HG03175 (cell line): Measurements from ENCODE around the gene PCDHGA11.
"Not testable (repeated sequence)": the region's sequence is repeated elsewhere in the genome, so short reads cannot be mapped to it uniquely, and the experiment has no call there.

Experiments used
- ATAC-seq: cut with Tn5 transposase; IDR thresholded peaks from one replicate; pipeline ENCODE4 v1.9.1; 2021; ENCODE audit warnings: mild to moderate bottlenecking, moderate library complexity; ENCODE audit not compliant: unreplicated experiment

The PCDHGA11 gene

DNA sequence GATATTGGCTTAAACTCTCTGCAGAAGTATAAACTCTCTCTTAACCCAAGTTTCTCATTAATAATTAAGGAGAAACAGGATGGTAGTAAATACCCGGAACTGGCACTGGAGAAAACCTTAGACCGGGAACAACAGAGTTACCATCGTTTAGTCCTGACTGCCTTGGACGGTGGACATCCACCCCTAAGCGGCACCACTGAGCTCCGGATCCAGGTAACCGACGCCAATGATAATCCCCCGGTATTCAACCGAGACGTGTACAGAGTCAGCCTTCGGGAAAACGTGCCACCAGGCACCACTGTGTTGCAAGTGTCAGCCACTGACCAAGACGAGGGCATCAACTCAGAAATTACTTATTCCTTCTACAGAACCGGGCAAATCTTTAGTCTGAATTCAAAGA, 22.2 kb upstream of the PCDHGA11 start:
- no peak for ATAC-seq

DNA sequence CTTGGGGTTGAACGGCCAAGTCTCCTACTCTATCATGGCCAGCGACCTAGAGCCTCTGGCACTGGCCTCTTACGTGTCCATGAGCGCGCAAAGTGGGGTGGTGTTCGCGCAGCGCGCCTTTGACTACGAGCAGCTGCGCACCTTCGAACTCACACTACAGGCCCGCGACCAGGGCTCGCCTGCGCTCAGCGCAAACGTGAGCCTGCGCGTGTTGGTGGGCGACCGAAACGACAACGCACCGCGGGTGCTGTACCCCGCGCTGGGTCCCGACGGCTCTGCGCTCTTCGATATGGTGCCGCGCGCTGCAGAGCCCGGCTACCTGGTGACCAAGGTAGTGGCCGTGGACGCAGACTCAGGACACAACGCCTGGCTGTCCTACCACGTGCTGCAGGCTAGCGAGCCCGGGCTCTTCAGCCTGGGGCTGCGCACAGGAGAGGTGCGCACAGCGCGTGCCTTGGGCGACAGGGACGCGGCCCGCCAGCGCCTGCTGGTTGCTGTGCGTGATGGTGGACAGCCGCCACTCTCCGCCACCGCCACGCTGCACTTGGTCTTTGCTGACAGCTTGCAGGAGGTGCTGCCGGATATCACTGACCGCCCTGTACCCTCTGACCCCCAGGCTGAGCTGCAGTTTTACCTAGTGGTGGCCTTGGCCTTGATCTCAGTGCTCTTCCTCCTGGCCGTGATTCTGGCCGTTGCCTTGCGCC, 21.1 kb upstream of the PCDHGA11 start:
- no peak for ATAC-seq

DNA sequence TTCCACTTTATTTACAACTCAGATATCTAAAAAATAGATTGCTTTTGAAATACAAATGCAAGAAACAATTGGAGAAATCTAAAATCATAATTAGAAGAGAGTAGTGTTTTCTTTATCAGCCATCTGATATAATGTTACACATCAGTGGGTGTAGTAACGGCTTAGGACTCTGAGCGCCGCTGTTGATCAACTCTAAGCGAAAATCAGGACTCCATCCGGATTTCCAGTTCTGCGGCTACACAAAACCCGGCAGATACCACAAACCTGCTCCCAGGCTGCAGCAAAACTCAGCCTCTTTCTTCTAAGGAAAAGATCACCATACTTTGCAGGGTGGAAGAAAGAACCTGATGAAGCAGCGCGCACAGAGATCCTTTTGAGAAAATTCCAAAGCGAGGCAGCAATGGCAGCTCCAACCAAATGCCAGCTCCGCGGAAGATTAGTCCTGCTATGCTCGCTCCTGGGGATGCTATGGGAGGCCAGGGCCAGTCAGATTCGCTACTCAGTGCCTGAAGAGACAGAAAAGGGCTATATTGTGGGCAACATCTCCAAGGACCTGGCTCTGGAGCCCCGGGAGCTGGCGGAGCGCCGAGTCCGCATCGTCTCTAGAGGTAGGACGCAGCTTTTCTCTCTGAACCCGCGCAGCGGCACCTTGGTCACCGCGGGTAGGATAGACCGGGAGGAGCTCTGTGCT, 18.2 kb upstream of the PCDHGA11 start, which contains the start of gene PCDHGA9:
PCDHGA9 (plus strand) TSS at position 226 of the 691 bp plus-strand sequence; CDS start at position 401, 175 bp downstream.
- ATAC-seq = peak; percentile 47

DNA sequence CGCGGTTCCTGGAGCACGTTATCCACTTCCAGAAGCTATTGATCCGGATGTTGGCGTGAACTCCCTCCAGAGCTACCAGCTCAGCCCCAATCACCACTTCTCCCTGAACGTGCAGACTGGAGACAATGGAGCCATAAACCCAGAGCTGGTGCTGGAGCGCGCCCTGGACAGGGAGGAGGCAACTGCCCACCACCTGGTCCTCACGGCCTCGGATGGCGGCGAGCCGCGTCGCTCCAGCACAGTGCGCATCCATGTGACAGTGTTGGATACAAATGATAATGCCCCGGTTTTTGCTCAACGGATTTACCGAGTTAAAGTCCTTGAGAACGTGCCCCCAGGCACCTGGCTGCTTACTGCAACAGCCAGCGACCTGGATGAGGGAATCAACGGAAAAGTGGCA, 17.5 kb upstream of the PCDHGA11 start:
- ATAC-seq = no peak

DNA sequence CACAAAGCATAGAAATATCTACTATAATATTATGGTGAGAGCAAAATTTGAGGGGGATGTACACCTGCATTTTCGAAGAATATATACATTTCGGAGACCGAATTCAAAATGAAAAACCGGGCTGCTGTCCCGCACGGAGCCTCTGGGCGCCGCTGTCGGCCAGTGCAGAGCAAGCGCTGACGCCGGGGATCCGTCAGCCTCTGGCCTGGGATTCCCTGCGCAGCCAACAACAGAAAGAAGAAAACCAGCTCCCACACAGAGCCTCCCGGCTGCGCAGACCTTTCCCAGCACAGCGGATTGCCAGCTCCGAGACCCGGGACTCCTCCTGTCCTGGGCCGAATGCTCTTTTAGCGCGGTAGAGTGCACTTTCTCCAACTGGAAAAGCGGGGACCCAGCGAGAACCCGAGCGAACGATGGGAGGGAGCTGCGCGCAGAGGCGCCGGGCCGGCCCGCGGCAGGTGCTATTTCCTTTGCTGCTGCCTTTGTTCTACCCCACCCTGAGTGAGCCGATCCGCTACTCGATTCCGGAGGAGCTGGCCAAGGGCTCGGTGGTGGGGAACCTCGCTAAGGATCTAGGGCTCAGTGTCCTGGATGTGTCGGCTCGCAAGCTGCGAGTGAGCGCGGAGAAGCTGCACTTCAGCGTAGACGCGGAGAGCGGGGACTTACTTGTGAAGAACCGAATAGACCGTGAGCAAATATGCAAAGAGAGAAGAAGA, 12.9 kb upstream of the PCDHGA11 start, which contains the start of gene PCDHGB6:
PCDHGB6 (plus strand) TSS at position 232 of the 716 bp plus-strand sequence; CDS start at position 414, 182 bp downstream.
- ATAC-seq = not testable (repeated sequence)

DNA sequence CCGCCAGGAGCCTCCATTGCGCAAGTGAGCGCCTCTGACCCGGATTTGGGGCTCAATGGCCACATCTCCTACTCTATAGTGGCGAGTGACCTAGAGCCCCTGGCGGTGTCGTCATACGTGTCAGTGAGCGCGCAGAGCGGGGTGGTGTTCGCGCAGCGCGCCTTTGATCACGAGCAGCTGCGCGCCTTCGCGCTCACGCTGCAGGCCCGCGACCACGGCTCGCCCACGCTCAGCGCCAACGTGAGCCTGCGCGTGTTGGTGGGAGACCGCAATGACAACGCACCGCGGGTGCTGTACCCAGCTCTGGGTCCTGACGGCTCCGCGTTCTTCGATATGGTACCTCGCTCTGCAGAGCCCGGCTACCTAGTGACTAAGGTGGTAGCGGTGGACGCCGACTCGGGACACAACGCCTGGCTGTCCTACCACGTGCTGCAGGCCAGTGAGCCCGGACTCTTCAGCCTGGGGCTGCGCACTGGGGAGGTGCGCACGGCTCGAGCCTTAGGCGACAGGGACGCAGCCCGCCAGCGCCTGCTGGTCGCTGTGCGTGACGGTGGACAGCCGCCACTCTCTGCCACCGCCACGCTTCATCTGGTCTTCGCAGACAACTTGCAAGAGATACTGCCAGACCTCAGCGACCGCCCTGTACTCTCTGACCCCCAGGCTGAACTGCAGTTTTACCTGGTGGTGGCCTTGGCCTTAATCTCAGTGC, 11.1 kb upstream of the PCDHGA11 start:
- ATAC-seq = no peak

DNA sequence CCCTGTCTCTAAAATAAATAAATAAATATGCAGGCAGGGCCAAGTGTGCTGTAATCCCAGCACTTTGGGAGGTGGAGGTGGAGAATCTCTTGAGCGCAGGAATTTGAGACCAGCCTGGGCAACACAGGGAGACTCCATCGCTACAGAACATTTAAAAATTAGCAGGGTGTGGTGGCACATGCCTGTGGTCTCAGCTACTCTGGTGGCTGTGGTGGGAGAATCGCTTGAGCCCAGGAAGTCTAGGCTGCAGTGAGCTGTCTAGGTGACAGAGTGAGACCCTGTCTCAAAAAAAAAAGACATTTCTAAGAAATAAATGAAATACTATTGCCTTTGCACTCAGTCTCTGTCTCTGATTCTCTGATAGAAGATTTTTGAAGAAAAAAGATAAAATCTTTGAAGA, 9.3 kb upstream of the PCDHGA11 start:
- no peak for ATAC-seq

DNA sequence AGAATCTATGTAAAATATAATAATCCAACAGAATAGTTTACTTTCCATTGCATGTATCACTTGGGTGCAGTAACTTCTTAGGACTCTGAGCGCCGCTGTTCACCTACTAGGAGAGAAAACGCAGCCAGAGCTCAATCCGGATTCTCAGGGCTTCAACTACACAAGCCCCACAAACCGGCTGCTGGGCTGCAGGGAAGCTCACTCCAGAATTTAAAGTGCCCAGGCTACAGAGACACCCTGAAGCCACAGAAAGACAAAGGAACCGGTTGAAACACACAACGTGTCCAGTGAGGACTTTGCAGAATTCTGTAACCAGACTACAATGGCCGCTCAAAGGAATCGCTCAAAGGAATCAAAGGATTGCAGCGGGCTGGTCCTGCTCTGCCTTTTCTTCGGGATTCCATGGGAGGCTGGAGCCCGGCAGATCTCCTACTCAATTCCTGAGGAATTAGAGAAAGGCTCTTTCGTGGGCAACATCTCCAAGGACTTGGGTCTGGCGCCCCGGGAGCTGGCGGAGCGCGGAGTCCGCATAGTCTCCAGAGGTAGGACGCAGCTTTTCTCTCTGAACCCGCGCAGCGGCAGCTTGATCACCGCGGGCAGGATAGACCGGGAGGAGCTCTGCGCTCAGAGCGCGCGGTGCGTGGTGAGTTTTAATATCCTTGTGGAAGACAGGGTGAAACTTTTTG, 7.9 kb upstream of the PCDHGA11 start, which contains the start of gene PCDHGA10:
PCDHGA10 (plus strand) TSS at position 134 of the 686 bp plus-strand sequence; CDS start at position 323, 189 bp downstream.
- ATAC-seq = peak; percentile 77

DNA sequence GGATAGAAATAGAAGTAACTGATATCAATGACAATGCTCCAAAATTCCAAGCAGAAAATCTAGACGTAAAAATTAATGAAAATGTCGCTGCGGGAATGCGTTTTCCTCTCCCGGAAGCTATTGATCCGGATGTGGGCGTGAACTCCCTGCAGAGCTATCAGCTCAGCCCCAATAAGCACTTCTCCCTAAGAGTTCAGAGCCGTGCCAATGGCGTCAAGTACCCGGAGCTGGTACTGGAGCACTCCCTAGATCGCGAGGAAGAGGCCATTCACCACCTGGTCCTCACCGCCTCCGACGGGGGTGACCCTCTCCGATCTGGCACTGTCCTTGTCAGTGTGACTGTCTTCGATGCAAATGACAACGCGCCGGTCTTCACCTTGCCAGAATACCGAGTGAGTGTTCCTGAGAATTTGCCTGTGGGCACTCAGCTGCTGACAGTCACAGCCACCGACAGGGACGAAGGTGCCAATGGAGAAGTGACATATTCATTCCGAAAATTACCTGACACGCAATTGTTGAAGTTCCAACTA, 7.2 kb upstream of the PCDHGA11 start:
- no peak for ATAC-seq

DNA sequence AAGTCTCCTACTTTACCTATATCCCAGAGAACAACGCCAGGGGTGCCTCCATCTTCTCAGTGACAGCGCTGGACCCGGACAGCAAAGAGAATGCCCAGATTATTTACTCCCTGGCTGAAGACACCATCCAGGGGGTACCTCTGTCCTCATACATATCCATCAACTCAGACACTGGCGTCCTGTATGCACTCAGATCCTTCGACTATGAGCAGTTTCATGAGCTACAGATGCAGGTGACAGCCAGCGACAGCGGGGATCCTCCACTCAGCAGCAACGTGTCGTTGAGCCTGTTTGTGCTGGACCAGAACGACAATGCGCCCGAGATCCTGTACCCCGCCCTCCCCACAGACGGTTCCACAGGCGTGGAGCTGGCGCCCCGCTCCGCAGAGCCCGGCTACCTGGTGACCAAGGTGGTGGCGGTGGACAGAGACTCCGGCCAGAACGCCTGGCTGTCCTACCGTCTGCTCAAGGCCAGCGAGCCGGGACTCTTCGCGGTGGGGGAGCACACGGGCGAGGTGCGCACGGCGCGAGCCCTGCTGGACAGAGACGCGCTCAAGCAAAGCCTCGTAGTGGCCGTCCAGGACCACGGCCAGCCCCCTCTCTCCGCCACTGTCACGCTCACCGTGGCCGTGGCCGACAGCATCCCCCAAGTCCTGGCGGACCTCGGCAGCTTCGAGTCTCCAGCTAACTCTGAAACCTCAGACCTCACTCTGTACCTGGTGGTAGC, 6.1 kb upstream of the PCDHGA11 start:
- ATAC-seq = not testable (repeated sequence)

DNA sequence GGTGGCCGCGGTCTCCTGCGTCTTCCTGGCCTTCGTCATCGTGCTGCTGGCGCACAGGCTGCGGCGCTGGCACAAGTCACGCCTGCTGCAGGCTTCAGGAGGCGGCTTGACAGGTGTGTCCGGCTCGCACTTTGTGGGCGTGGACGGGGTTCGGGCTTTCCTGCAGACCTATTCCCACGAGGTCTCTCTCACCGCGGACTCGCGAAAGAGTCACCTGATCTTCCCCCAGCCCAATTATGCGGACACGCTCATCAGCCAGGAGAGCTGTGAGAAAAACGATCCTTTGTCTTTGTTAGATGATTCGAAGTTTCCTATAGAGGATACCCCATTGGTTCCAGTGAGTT, 5.6 kb upstream of the PCDHGA11 start:
- not testable (repeated sequence) for ATAC-seq

DNA sequence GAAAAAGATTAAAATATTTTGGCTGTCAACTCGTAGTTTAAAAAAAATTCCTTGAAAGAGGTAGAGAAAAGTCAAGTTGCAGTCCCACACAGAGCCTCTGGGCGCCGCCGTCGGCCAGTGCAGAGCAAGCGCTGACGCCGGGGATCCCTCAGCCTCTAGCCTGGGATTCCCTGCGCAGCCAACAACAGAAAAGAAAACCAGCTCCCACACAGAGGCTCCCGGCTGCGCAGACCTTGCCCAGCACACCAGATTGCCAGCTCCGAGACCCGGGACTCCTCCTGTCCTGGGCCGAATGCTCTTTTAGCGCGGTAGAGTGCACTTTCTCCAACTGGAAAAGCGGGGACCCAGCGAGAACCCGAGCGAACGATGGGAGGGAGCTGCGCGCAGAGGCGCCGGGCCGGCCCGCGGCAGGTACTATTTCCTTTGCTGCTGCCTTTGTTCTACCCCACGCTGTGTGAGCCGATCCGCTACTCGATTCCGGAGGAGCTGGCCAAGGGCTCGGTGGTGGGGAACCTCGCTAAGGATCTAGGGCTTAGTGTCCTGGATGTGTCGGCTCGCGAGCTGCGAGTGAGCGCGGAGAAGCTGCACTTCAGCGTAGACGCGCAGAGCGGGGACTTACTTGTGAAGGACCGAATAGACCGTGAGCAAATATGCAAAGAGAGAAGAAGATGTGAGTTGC, 3.2 kb upstream of the PCDHGA11 start, which contains the start of gene PCDHGB7:
PCDHGB7 (plus strand) TSS at position 184 of the 679 bp plus-strand sequence; CDS start at position 367, 183 bp downstream.
- peak; percentile 60 for ATAC-seq

DNA sequence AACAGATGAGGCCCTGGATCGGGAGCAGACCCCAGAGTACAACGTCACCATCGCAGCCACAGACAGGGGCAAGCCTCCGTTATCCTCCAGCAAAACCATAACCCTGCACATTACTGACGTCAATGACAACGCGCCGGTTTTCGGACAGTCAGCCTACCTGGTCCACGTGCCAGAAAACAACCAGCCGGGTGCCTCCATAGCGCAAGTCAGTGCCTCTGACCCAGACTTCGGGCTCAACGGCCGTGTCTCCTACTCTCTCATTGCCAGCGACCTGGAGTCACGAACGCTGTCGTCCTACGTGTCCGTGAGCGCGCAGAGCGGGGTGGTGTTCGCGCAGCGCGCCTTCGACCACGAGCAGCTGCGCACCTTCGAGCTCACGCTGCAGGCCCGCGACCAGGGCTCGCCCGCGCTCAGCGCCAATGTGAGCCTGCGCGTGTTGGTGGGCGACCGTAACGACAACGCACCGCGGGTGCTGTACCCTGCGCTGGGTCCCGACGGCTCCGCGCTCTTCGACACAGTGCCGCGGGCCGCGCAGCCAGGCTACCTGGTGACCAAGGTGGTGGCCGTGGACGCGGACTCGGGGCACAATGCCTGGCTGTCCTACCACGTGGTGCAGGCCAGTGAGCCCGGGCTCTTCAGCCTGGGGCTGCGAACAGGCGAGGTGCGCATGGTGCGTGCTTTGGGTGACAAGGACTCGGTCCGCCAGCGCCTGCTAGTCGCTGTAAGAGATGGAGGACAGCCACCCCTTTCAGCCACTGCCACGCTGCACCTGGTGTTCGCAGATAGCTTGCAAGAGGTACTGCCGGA, 1.6 kb upstream of the PCDHGA11 start:
- no peak for ATAC-seq

DNA sequence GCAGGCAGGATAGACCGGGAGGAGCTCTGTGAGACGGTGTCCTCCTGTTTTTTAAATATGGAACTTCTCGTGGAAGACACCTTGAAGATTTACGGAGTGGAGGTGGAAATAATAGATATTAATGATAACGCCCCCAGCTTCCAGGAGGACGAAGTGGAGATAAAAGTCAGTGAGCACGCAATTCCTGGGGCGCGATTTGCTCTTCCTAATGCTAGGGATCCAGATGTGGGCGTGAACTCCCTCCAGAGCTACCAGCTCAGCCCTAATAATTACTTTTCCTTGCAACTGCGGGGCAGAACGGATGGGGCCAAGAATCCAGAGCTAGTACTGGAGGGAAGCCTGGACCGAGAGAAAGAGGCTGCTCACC, 621 bp downstream of the PCDHGA11 start:
- no peak for ATAC-seq

DNA sequence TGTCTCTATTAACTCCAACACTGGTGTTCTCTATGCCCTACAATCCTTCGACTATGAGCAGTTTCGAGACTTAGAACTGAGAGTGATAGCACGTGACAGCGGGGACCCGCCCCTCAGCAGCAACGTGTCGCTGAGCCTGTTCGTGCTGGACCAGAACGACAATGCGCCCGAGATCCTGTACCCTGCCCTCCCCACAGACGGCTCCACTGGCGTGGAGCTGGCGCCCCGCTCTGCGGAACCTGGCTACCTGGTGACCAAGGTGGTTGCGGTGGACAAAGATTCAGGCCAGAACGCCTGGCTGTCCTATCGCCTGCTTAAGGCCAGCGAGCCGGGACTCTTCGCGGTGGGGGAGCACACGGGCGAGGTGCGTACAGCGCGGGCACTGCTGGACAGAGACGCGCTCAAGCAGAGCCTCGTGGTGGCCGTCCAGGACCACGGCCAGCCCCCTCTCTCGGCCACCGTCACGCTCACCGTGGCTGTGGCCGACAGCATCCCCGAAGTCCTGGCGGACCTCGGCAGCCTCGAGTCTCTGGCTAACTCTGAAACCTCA, 2.0 kb downstream of the PCDHGA11 start:
- ATAC-seq = no peak

DNA sequence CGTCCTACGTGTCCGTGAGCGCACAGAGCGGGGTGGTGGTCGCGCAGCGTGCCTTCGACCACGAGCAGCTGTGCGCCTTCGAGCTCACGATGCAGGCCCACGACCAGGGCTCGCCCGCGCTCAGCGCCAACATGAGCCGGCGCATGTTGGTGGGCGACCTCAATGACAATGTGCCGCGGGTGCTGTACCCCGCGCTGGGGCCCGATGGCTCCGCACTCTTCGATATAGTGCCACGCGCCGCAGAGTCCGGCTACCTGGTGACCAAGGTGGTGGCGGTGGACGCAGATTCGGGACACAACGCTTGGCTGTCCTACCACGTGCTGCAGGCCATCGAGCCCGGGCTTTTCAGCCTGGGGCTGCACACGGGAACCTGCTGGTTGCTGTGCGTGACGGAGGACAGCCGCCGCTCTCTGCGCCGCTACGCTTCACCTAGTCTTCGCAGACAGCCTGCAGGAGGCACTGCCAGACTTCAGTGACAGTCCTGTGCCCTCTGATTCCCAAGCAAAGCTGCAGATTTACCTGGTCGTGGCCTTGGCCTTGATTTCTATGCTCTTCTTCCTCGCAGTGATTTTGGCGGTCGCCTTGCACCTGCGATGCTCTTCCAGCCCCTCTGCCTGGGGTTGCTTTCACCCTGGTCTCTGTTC, 7.1 kb downstream of the PCDHGA11 start:
- no peak for ATAC-seq
